GM20431 (cell line): ENCODE data around the gene ACKR2.
"Not testable (repeated sequence)": the region's sequence is repeated elsewhere in the genome, so short reads cannot be mapped to it uniquely, and the experiment has no call there.

Experiments
- in situ Hi-C: fragments of 300-500 bp; cut with MseI, MboI; formaldehyde crosslinking; loops from one replicate; pipeline ENCODE4 v1.15.0; 2020; ENCODE audit warnings: low sequenced_read_pairs; ENCODE audit not compliant: unreplicated experiment

ACKR2 gene

DNA sequence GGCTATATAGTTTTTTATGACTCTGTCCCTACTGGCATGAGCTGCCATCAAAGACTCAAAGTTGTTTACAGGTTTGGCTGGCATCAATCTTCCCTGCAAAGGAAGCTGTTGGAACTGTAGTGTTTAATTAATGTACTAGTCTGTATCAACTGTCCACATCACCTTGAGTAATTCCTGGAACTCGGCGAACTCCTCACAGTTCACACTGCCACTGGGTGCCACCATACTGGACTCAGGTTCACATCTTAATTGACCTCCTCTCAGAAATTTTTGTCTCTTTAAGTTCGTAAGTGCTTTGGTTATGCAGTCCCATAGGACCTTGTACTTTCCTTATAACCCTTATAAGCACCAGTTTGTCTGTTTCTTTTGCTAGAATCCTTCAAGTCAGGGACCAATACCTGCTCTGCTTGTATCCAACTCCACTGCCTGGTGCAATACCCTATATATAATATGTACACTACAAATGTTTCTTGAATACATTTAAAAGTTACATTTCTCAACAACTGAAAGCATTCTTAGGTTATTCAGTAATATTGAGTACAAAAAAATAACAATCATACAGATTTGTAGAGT, 8.1 kb upstream of the ACKR2 start:
- in situ Hi-C loops = no loop called here

DNA sequence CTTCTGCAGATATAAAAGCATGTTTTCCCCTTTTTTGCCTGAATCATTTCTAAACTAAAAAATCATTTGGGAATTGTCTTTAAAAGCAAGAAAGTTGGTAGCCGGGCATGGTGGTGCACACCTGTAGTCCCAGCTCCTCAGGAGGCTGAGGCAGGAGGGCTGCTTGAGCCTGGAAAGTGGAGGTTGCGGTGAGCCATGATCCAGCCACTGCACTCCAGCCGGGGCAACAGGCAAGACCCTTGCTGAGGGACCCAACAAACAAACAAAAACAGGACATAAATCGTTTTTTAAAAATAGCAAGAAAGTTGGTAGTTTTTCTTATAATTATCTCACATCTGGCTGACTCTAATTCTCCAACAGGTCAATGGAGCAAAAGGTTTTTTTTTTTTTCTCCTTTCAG, 7.5 kb upstream of the ACKR2 start:
- in situ Hi-C loops = no loop called here

GRCh38 chr3:42802876-42803413, 6.3 kb upstream of the ACKR2 start:
- in situ Hi-C loops = no loop called here

GRCh38 chr3:42803414-42804105, 5.7 kb upstream of the ACKR2 start:
- in situ Hi-C loops = no loop called here

- in situ Hi-C loops = no loop called here
Observed at GRCh38 chr3:42804106-42804830, 5.0 kb upstream of the ACKR2 start, which contains the start of gene HIGD1A. Gene HIGD1A, minus strand, starts transcription at chr3:42804490. Its CDS starts 10,237 bp downstream, at chr3:42794253.

DNA sequence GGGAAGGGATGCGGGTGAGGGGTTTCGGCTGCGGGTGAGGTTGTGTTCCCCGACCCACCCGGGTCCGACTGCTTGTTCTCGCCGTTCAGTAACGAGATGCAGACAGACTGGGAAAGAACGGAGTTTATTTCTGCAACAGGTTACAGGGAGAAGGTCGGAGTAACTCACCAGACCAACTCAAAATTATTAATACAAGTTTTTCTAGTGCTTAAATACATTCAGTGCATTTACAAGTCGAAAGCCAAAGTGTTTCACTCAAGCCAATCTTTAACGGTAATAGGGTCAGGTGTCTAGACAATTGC, 4.5 kb upstream of the ACKR2 start:
- in situ Hi-C loops = no loop called here

DNA sequence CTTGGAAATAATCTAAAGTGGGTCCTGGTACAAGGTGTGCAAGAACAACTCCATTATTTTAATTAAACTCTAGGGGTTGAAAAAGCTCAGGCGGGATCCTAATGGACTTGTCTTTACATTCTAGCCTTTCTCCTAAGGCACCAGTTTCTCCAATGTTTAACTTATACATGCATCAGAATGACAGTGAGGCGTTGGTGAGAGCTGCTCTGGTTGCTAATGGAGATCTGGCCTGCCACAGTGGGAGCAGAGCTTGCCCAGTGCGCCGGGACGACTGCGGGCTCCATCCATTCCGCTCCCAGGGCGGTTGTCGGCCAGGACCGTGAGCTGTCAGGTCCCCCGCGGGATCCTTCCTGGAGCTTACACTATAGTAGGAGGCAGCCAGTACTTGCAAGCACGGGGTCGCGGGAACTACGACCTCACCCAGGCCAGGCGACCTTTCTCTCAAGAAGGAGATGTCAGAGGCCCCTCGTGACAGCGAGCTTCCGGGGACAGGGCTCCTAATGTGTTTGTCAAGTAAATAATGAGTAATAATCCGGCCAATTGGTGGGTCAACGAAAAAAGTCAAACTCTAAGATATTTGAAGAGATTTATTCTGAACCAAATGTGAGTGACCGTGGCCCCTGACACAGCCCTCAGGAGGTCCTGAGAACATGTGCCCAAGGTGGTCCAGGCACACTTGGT, 4.0 kb upstream of the ACKR2 start:
- in situ Hi-C loops = no loop called here

- in situ Hi-C loops = no loop called here
Observed at GRCh38 chr3:42807929-42808328, 1.3 kb upstream of the ACKR2 start.

GRCh38 chr3:42810706-42811105, 1.5 kb downstream of the ACKR2 start:
- in situ Hi-C loops = not testable (repeated sequence)

GRCh38 chr3:42811118-42811883, 2.1 kb downstream of the ACKR2 start:
- in situ Hi-C loops = not testable (repeated sequence)

- in situ Hi-C loops = no loop called here
Observed at GRCh38 chr3:42814246-42814645, 5.0 kb downstream of the ACKR2 start.

GRCh38 chr3:42814914-42815507, 5.8 kb downstream of the ACKR2 start:
- in situ Hi-C loops = no loop called here

DNA sequence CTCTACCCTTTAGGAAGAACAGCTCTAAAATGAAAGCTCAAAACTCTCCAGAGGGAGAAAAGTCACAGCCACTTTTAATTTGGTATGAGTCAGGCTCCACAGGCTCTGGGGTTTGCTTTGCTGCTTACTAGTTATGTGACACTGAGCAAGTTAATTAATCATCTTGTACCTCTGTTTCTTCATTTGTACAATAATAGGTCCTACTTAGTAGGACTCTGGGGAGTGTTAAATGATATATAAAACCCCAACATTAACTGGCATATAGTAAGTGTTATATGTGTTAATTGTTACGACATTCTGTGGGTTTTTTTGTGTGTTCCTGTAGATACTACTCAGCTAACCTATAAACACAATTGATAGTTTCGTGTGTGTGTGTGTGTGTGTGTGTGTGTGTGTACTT, 6.6 kb downstream of the ACKR2 start:
- in situ Hi-C loops = no loop called here

- in situ Hi-C loops = no loop called here
Observed at GRCh38 chr3:42819351-42819965, 10.2 kb downstream of the ACKR2 start.

GRCh38 chr3:42820746-42821051, 11.5 kb downstream of the ACKR2 start:
- in situ Hi-C loops = no loop called here

DNA sequence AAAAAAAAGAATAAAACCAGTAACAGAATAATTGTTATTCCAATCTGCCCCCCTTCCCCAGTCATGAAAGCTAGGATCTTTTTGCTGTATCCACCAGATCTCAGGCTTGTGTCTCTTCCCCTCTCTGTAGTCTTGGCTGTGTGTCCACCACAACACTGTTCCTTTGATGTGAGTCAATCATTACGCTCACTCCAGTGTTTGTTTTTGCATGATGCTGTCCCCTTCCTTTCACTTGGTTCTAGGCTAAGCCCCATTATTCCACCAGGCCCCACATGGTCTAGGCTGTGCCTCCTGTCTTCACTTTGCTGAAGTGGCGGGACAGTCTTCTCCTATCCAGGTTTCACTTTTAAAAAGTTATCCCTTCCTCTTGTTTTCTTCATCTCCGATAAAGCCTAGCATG, 13.6 kb downstream of the ACKR2 start:
- in situ Hi-C loops = no loop called here

GRCh38 chr3:42823351-42823750, 14.1 kb downstream of the ACKR2 start:
- in situ Hi-C loops = no loop called here

DNA sequence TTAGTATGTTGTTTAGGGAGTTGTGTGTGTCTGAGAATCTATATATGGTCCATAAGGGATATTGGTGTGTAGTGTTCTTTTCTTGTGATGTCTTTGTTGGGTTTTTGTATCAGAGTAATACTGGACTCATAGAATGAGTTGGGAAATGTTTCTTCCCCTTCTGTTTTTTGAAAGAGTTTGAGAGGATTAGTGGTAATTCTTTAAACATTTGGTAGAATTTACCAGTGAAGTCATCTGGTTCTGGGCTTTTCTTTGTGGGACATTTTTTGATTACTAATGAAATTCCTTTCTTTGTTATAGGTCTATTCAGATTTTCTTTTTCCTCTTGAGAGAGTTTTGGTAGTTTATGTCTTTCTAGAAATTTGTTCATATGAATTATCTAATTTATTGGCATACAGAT, 16.9 kb downstream of the ACKR2 start:
- in situ Hi-C loops = no loop called here

- in situ Hi-C loops = no loop called here
Observed at GRCh38 chr3:42827023-42827422, 17.8 kb downstream of the ACKR2 start.
